ENCODE measurements around the gene GPR4. TPM values are rescaled to one million over a fixed set of nuclear protein-coding genes. Genes with fewer than 3 reads are reported as not detected.

GPR4 gene
- total RNA-seq (not detected), polyA plus RNA-seq (not detected)

GRCh38 chr19:45601524-45602374 is at the start of gene GPR4:
TSS of gene GPR4 (minus strand) at chr19:45602212. CDS start at chr19:45591866, 10,346 bp downstream.
- Histone ChIP-seq H3K9me3 (ENCODE audit: control insufficient read depth in 2 of 2, low read length in 2 of 2) (no peaks in the 10 kb centered on the region), H3K27ac (ENCODE audit: insufficient read depth, low read length, poor library complexity, severe bottlenecking) (no peak within 1 kb of the TSS), H3K27me3 (ENCODE audit: control insufficient read depth, insufficient read depth, low read length) (peaks cover 38% of the 10 kb centered on the region), H3K4me3 (ENCODE audit: low read depth, low read length) (no peak within 1 kb of the TSS), H3K36me3 (ENCODE audit: control insufficient read depth, insufficient read depth, low read length) (no peaks in the 10 kb centered on the region), H3K4me1 (ENCODE audit: control insufficient read depth, insufficient read depth, low read length, poor library complexity, severe bottlenecking) (peaks cover 7% of the 10 kb centered on the region)
- Mint-ChIP-seq H3K36me3 (peaks cover 4% of the 10 kb centered on the region), H3K4me3 (peak within 1 kb of the TSS in 1 of 4 donors; percentile 36), H3K27ac (peak within 1 kb of the TSS in 1 of 3 donors; percentile 70), H3K9me3 (peaks cover 0 to 1% (median 0%) of the 10 kb centered on the region in 7 donors), H3K4me1 (peaks cover 0 to 38% (median 24%) of the 10 kb centered on the region in 4 donors), H3K27me3 (peaks cover 68% of the 10 kb centered on the region)
- ATAC-seq (ENCODE audit: low read depth in 2 of 2): no peak
- no peak for DNase-seq

GRCh38 chr19:45650722-45651121 is 48.7 kb upstream of the GPR4 start:
- no peak overlapping the region for H3K27ac Mint-ChIP-seq
- Histone ChIP-seq H3K4me3 (ENCODE audit: low read depth, low read length) (no peak overlapping the region), H3K27me3 (ENCODE audit: control insufficient read depth, insufficient read depth, low read length) (no peaks in the 10 kb centered on the region), H3K9me3 (ENCODE audit: control insufficient read depth in 2 of 2, low read length in 2 of 2) (no peaks in the 10 kb centered on the region), H3K4me1 (ENCODE audit: control insufficient read depth, insufficient read depth, low read length, poor library complexity, severe bottlenecking) (peaks cover 8% of the 10 kb centered on the region), H3K36me3 (ENCODE audit: control insufficient read depth, insufficient read depth, low read length) (no peaks in the 10 kb centered on the region), H3K27ac (ENCODE audit: insufficient read depth, low read length, poor library complexity, severe bottlenecking) (no peak overlapping the region)
- peaks cover 6% of the 10 kb centered on the region for H3K27me3 Mint-ChIP-seq
- H3K36me3 Mint-ChIP-seq: no peaks in the 10 kb centered on the region
- ATAC-seq (ENCODE audit: low read depth in 2 of 2): no peak
- peaks cover 0 to 10% (median 8%) of the 10 kb centered on the region in 4 donors for H3K4me1 Mint-ChIP-seq
- no peaks in the 10 kb centered on the region for H3K9me3 Mint-ChIP-seq
- no peak for DNase-seq
- H3K4me3 Mint-ChIP-seq: peak overlapping the region in 1 of 4 donors; percentile 70

- H3K36me3 Mint-ChIP-seq: no peaks in the 10 kb centered on the region
- H3K27me3 ChIP-seq (ENCODE audit: control insufficient read depth, insufficient read depth, low read length): no peaks in the 10 kb centered on the region
- H3K9me3 ChIP-seq (ENCODE audit: control insufficient read depth in 2 of 2, low read length in 2 of 2): no peaks in the 10 kb centered on the region
- peaks cover 14% of the 10 kb centered on the region for H3K27me3 Mint-ChIP-seq
- H3K4me1 ChIP-seq (ENCODE audit: control insufficient read depth, insufficient read depth, low read length, poor library complexity, severe bottlenecking): peaks cover 36% of the 10 kb centered on the region
- DNase-seq (no peak), ATAC-seq (ENCODE audit: low read depth in 2 of 2) (no peak)
- peak overlapping the region; percentile 59 for H3K4me3 ChIP-seq (ENCODE audit: low read depth, low read length)
- no peak overlapping the region for H3K27ac ChIP-seq (ENCODE audit: insufficient read depth, low read length, poor library complexity, severe bottlenecking)
- peak overlapping the region in 2 of 3 donors; percentile 77 to 87 for H3K27ac Mint-ChIP-seq
- H3K4me1 Mint-ChIP-seq: peaks cover 6 to 38% (median 25%) of the 10 kb centered on the region in 4 donors
- no peaks in the 10 kb centered on the region for H3K36me3 ChIP-seq (ENCODE audit: control insufficient read depth, insufficient read depth, low read length)
- peak overlapping the region; percentile 88 to 98 (median 91) for H3K4me3 Mint-ChIP-seq
- no peaks in the 10 kb centered on the region for H3K9me3 Mint-ChIP-seq
Observed at GRCh38 chr19:45646345-45646698, 44.3 kb upstream of the GPR4 start.

GRCh38 chr19:45645631-45646344 is 43.8 kb upstream of the GPR4 start:
- Mint-ChIP-seq H3K27me3 (peaks cover 14% of the 10 kb centered on the region), H3K4me1 (peaks cover 11 to 43% (median 30%) of the 10 kb centered on the region in 4 donors), H3K36me3 (no peaks in the 10 kb centered on the region), H3K27ac (peak overlapping the region; percentile 38 to 87 (median 77)), H3K4me3 (peak overlapping the region; percentile 88 to 98 (median 91)), H3K9me3 (no peaks in the 10 kb centered on the region)
- H3K27me3 ChIP-seq (ENCODE audit: control insufficient read depth, insufficient read depth, low read length): no peaks in the 10 kb centered on the region
- DNase-seq (peak; percentile 76 to 91 (median 85)), ATAC-seq (ENCODE audit: low read depth in 2 of 2) (peak; percentile 53 to 56)
- H3K9me3 ChIP-seq (ENCODE audit: control insufficient read depth in 2 of 2, low read length in 2 of 2): no peaks in the 10 kb centered on the region
- H3K4me3 ChIP-seq (ENCODE audit: low read depth, low read length): peak overlapping the region; percentile 59
- H3K4me1 ChIP-seq (ENCODE audit: control insufficient read depth, insufficient read depth, low read length, poor library complexity, severe bottlenecking): peaks cover 41% of the 10 kb centered on the region
- peak overlapping the region; percentile 14 for H3K27ac ChIP-seq (ENCODE audit: insufficient read depth, low read length, poor library complexity, severe bottlenecking)
- H3K36me3 ChIP-seq (ENCODE audit: control insufficient read depth, insufficient read depth, low read length): no peaks in the 10 kb centered on the region

GRCh38 chr19:45645068-45645630 is 43.1 kb upstream of the GPR4 start:
- Histone ChIP-seq H3K4me3 (ENCODE audit: low read depth, low read length) (peak overlapping the region; percentile 59), H3K9me3 (ENCODE audit: control insufficient read depth in 2 of 2, low read length in 2 of 2) (no peaks in the 10 kb centered on the region), H3K27me3 (ENCODE audit: control insufficient read depth, insufficient read depth, low read length) (no peaks in the 10 kb centered on the region), H3K36me3 (ENCODE audit: control insufficient read depth, insufficient read depth, low read length) (no peaks in the 10 kb centered on the region), H3K27ac (ENCODE audit: insufficient read depth, low read length, poor library complexity, severe bottlenecking) (peak overlapping the region; percentile 14), H3K4me1 (ENCODE audit: control insufficient read depth, insufficient read depth, low read length, poor library complexity, severe bottlenecking) (peaks cover 41% of the 10 kb centered on the region)
- no peak for DNase-seq
- Mint-ChIP-seq H3K27me3 (peaks cover 8% of the 10 kb centered on the region), H3K9me3 (no peaks in the 10 kb centered on the region), H3K4me3 (peak overlapping the region; percentile 88 to 98 (median 91)), H3K4me1 (peaks cover 13 to 47% (median 34%) of the 10 kb centered on the region in 4 donors), H3K27ac (peak overlapping the region; percentile 38 to 86 (median 77)), H3K36me3 (no peaks in the 10 kb centered on the region)
- ATAC-seq (ENCODE audit: low read depth in 2 of 2): no peak

GRCh38 chr19:45643927-45644771 is 42.1 kb upstream of the GPR4 start:
- Histone ChIP-seq H3K4me3 (ENCODE audit: low read depth, low read length) (no peak overlapping the region), H3K4me1 (ENCODE audit: control insufficient read depth, insufficient read depth, low read length, poor library complexity, severe bottlenecking) (peaks cover 51% of the 10 kb centered on the region), H3K9me3 (ENCODE audit: control insufficient read depth in 2 of 2, low read length in 2 of 2) (no peaks in the 10 kb centered on the region), H3K27me3 (ENCODE audit: control insufficient read depth, insufficient read depth, low read length) (no peaks in the 10 kb centered on the region), H3K27ac (ENCODE audit: insufficient read depth, low read length, poor library complexity, severe bottlenecking) (no peak overlapping the region), H3K36me3 (ENCODE audit: control insufficient read depth, insufficient read depth, low read length) (no peaks in the 10 kb centered on the region)
- H3K36me3 Mint-ChIP-seq: no peaks in the 10 kb centered on the region
- H3K4me3 Mint-ChIP-seq: peak overlapping the region in 3 of 4 donors; percentile 53 to 84 (median 63)
- peaks cover 13 to 53% (median 36%) of the 10 kb centered on the region in 4 donors for H3K4me1 Mint-ChIP-seq
- H3K27ac Mint-ChIP-seq: peak overlapping the region in 1 of 3 donors; percentile 69
- DNase-seq: no peak
- H3K27me3 Mint-ChIP-seq: peaks cover 8% of the 10 kb centered on the region
- H3K9me3 Mint-ChIP-seq: no peaks in the 10 kb centered on the region
- no peak for ATAC-seq (ENCODE audit: low read depth in 2 of 2)

Data from CD4-positive, CD25-positive, alpha-beta regulatory T cell (primary cell).